Measurements from ENCODE around the gene SYNGR3.
A peak's percentile ranks its signal among the peaks of the same experiment; 100 is the strongest.
"Not testable (repeated sequence)": the region's sequence is repeated elsewhere in the genome, so short reads cannot be mapped to it uniquely, and the experiment has no call there.

SYNGR3 gene

GRCh38 chr16:1989209-1990100 lies at the start of gene SYNGR3:
TSS of gene SYNGR3 (plus strand) at chr16:1989970. CDS start at chr16:1990103, 133 bp downstream.
- no peak within 1 kb of the TSS for H3K27ac ChIP-seq
- DNase-seq (ENCODE audit: low read depth, low spot score): no peak

- no peak overlapping the region for H3K27ac ChIP-seq
- no peak for DNase-seq (ENCODE audit: low read depth, low spot score)
Measured at GRCh38 chr16:1940273-1941161, 49.3 kb upstream of the SYNGR3 start.

- no peak for DNase-seq (ENCODE audit: low read depth, low spot score)
- H3K27ac ChIP-seq: peak overlapping the region; percentile 20
Measured at GRCh38 chr16:1941162-1942046, 48.4 kb upstream of the SYNGR3 start.

- DNase-seq (ENCODE audit: low read depth, low spot score): no peak
- peak overlapping the region; percentile 20 for H3K27ac ChIP-seq
Measured at GRCh38 chr16:1942047-1942809, 47.5 kb upstream of the SYNGR3 start.

- DNase-seq (ENCODE audit: low read depth, low spot score): peak; percentile 71
- peak within 1 kb of the TSS; percentile 21 for H3K27ac ChIP-seq
Measured at GRCh38 chr16:1942810-1943726, 46.7 kb upstream of the SYNGR3 start, which contains the start of gene MSRB1. TSS of gene MSRB1 (minus strand) at chr16:1943199. CDS start at chr16:1943156, 43 bp downstream.

- no peak overlapping the region for H3K27ac ChIP-seq
Measured at GRCh38 chr16:1944612-1945199, 45.1 kb upstream of the SYNGR3 start.

GRCh38 chr16:1945559-1946391 lies 44.0 kb upstream of the SYNGR3 start:
- DNase-seq (ENCODE audit: low read depth, low spot score): no peak
- no peak overlapping the region for H3K27ac ChIP-seq

More at GRCh38 chr16:1944612-1945199, 45.1 kb upstream of the SYNGR3 start:
- no peak for DNase-seq (ENCODE audit: low read depth, low spot score)

GRCh38 chr16:1946495-1947368 lies 43.0 kb upstream of the SYNGR3 start:
- no peak overlapping the region for H3K27ac ChIP-seq
- no peak for DNase-seq (ENCODE audit: low read depth, low spot score)

GRCh38 chr16:1947369-1947670 lies 42.5 kb upstream of the SYNGR3 start:
- no peak overlapping the region for H3K27ac ChIP-seq
- no peak for DNase-seq (ENCODE audit: low read depth, low spot score)

GRCh38 chr16:1949507-1949906 lies 40.3 kb upstream of the SYNGR3 start:
- H3K27ac ChIP-seq: no peak overlapping the region
- no peak for DNase-seq (ENCODE audit: low read depth, low spot score)

- H3K27ac ChIP-seq: peak overlapping the region; percentile 40
- DNase-seq (ENCODE audit: low read depth, low spot score): peak; percentile 64
Measured at GRCh38 chr16:1950047-1950446, 39.7 kb upstream of the SYNGR3 start.

- no peak for DNase-seq (ENCODE audit: low read depth, low spot score)
- H3K27ac ChIP-seq: peak overlapping the region; percentile 40
Measured at GRCh38 chr16:1950559-1950958, 39.2 kb upstream of the SYNGR3 start.

- no peak for DNase-seq (ENCODE audit: low read depth, low spot score)
- H3K27ac ChIP-seq: no peak overlapping the region
Measured at GRCh38 chr16:1953734-1954133, 36.0 kb upstream of the SYNGR3 start.

- DNase-seq (ENCODE audit: low read depth, low spot score); H3K27ac ChIP-seq: not testable (repeated sequence)
Measured at GRCh38 chr16:1957434-1958142, 32.2 kb upstream of the SYNGR3 start.

GRCh38 chr16:1958143-1958491 lies 31.7 kb upstream of the SYNGR3 start:
- not testable (repeated sequence) for DNase-seq (ENCODE audit: low read depth, low spot score); H3K27ac ChIP-seq
